Measurements from ENCODE around the gene ZNF451. TPM values are rescaled to one million over a fixed set of nuclear protein-coding genes. Genes with fewer than 3 reads are reported as not detected.

The ZNF451 gene
- total RNA-seq, 1 donor from 2014 or later = 21.5 TPM

GRCh38 chr6:57172136-57173055 lies 82.4 kb downstream of the ZNF451 start, which contains the start of gene BAG2:
Gene BAG2 (plus strand): TSS chr6:57172326. CDS start chr6:57172698, 372 bp downstream.
- H3K27ac ChIP-seq = peak within 1 kb of the TSS; percentile 91 to 95
- no peaks in the 10 kb centered on the region for H3K27me3 ChIP-seq
- H3K4me1 ChIP-seq = peaks cover 0 to 28% of the 10 kb centered on the region in 2 donors
- DNase-seq (ENCODE audit: low spot score in 2 of 2) = peak; percentile 78 to 96
- no peaks in the 10 kb centered on the region for H3K36me3 ChIP-seq
- no peaks in the 10 kb centered on the region for H3K9me3 ChIP-seq
- TF ChIP-seq CTCF (IDR thresholded peaks at IDR 0.05) = peak; percentile 9 to 26 (median 22)
- H3K4me3 ChIP-seq = peak within 1 kb of the TSS; percentile 72 to 79
- intact Hi-C loops (cut with DNase I) = loop anchor here (1.0 to 10.0 kb wide), 6 partner anchors 50 to 218 kb away; partner anchors contain the start of genes BEND6, KIAA1586 and RAB23

- no peak for TF ChIP-seq CTCF (IDR thresholded peaks at IDR 0.05)
- intact Hi-C loops (cut with DNase I) = loop anchor here (5.0 to 10.0 kb wide), 4 partner anchors 86 to 218 kb away; partner anchors contain the start of genes BEND6 and KIAA1586
- no peaks in the 10 kb centered on the region for H3K27me3 ChIP-seq
- H3K9me3 ChIP-seq = no peaks in the 10 kb centered on the region
- no peak for DNase-seq (ENCODE audit: low spot score in 2 of 2)
- peak overlapping the region; percentile 91 to 95 for H3K27ac ChIP-seq
- peaks cover 2 to 32% of the 10 kb centered on the region in 2 donors for H3K4me1 ChIP-seq
- no peaks in the 10 kb centered on the region for H3K36me3 ChIP-seq
- peak overlapping the region; percentile 72 to 79 for H3K4me3 ChIP-seq
Measured at GRCh38 chr6:57173056-57173885, 83.3 kb downstream of the ZNF451 start.

GRCh38 chr6:57173886-57174510 lies 84.0 kb downstream of the ZNF451 start:
- no peak for TF ChIP-seq CTCF (IDR thresholded peaks at IDR 0.05)
- Histone ChIP-seq H3K27me3 (no peaks in the 10 kb centered on the region), H3K27ac (peak overlapping the region; percentile 91 to 95), H3K9me3 (no peaks in the 10 kb centered on the region), H3K4me3 (peak overlapping the region; percentile 72 to 79), H3K4me1 (peaks cover 4 to 39% of the 10 kb centered on the region in 2 donors), H3K36me3 (no peaks in the 10 kb centered on the region)
- intact Hi-C loops (cut with DNase I) = loop anchor here (5.0 to 10.0 kb wide), 4 partner anchors 87 to 219 kb away; partner anchors contain the start of genes BEND6 and KIAA1586
- no peak for DNase-seq (ENCODE audit: low spot score in 2 of 2)

- no peak for DNase-seq (ENCODE audit: low spot score in 2 of 2)
- intact Hi-C loops (cut with DNase I) = loop anchor here (5.0 to 10.0 kb wide), 4 partner anchors 87 to 220 kb away; partner anchors contain the start of genes BEND6 and KIAA1586
- no peak for TF ChIP-seq CTCF (IDR thresholded peaks at IDR 0.05)
- Histone ChIP-seq H3K36me3 (no peaks in the 10 kb centered on the region), H3K27me3 (no peaks in the 10 kb centered on the region), H3K9me3 (no peaks in the 10 kb centered on the region), H3K4me1 (peaks cover 4 to 43% of the 10 kb centered on the region in 2 donors), H3K27ac (peak overlapping the region; percentile 91 to 95), H3K4me3 (peak overlapping the region; percentile 72 to 79)
Measured at GRCh38 chr6:57174511-57174907, 84.5 kb downstream of the ZNF451 start.
